Muscle layer of duodenum (tissue), 2 donors: ENCODE measurements around the gene UXS1.

ENCODE experiments used
- H3K27ac ChIP-seq: one replicate; pipeline ENCODE4 v1.7.0; 2013; ENCODE audit warnings: mild to moderate bottlenecking, low read length
- H3K27me3 ChIP-seq: one replicate; pipeline ENCODE4 v1.7.0; 2013; ENCODE audit warnings: low read depth, mild to moderate bottlenecking, control low read depth, low read length
- H3K36me3 ChIP-seq, 2 donors: one replicate each; pipeline ENCODE4 v1.7.0; 2013; ENCODE audit warnings: low read length in 2 of 2, control low read depth in 1 of 2, mild to moderate bottlenecking in 1 of 2; ENCODE audit not compliant: insufficient read depth in 2 of 2, control insufficient read depth in 1 of 2
- H3K4me1 ChIP-seq, 2 donors: one replicate each; pipeline ENCODE4 v1.7.0; 2013; ENCODE audit warnings: low read length in 2 of 2, mild to moderate bottlenecking in 2 of 2, control low read depth in 1 of 2, moderate library complexity in 1 of 2; ENCODE audit not compliant: insufficient read depth in 2 of 2, control insufficient read depth in 1 of 2
- H3K4me3 ChIP-seq, 2 donors: one replicate each; pipeline ENCODE4 v1.7.0; 2013; ENCODE audit warnings: low read length in 2 of 2, low read depth in 1 of 2, mild to moderate bottlenecking in 1 of 2
- H3K9me3 ChIP-seq, 2 donors: one replicate each; pipeline ENCODE4 v1.7.0; 2013; ENCODE audit warnings: low read length in 2 of 2, control low read depth in 1 of 2, mild to moderate bottlenecking in 1 of 2; ENCODE audit not compliant: control insufficient read depth in 1 of 2
- donor health status: healthy.

Gene UXS1

DNA sequence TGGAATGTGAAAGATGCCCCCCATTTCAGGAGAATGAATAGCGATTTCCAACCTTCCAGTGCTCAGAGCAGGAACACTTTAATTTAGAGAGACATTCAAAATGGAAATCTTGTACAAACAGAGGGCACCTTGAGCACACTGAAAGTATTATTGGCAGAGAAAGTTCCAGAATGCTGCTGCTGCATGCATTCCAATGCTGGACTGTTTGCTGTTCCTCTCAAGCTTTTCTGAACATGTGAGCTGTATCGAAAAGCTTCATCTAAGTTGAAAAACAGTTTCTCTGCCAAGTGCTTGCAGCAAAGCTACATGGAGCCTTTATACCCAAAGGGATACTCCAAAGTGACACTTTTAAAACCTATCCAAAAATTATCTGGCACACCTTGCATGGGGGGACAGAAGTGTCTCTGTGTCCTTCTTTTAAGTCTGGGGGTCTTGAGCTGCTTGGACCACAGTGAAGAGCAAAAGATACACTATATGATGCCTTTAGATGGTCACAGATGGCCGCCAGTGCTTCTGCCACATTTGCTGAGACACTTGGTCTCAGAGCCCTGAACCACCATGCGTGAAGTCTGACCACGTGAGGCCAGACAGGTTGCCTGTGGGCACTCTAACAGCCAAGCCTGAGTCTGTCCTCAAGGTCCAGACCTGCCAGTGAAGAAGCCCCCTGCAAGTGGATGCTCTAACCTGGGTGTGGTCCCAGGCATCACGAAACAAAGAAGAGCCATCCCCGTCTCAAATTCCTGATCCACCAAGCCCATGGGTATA lies 18.8 kb downstream of the UXS1 start:
- Histone ChIP-seq H3K27ac (no peak overlapping the region), H3K4me3 (no peak overlapping the region), H3K4me1 (peaks cover 0 to 13% of the 10 kb centered on the region in 2 donors), H3K27me3 (no peaks in the 10 kb centered on the region), H3K9me3 (no peaks in the 10 kb centered on the region), H3K36me3 (no peaks in the 10 kb centered on the region)

DNA sequence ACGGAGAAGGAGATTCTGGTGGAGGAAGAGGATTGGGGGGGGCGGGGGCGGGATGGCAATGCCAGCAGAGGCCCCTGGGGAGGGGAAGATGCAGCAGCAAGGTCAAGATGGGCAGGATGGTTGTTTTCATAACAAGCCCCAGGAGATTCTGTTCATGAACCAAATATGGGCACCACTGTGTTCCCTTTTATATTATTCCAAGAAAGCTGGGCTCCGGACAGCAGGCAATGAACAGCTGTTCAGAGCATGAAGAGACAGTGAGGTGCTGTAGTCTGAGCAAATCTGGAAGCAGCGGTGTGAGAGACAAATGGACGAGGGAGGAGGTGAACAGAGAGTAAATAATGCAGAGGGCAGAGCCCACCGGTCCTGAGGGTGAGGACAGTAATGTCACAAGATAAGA lies 20.0 kb downstream of the UXS1 start:
- Histone ChIP-seq H3K9me3 (no peaks in the 10 kb centered on the region), H3K4me3 (no peak overlapping the region), H3K36me3 (no peaks in the 10 kb centered on the region), H3K27ac (no peak overlapping the region), H3K4me1 (peaks cover 0 to 13% of the 10 kb centered on the region in 2 donors), H3K27me3 (no peaks in the 10 kb centered on the region)

DNA sequence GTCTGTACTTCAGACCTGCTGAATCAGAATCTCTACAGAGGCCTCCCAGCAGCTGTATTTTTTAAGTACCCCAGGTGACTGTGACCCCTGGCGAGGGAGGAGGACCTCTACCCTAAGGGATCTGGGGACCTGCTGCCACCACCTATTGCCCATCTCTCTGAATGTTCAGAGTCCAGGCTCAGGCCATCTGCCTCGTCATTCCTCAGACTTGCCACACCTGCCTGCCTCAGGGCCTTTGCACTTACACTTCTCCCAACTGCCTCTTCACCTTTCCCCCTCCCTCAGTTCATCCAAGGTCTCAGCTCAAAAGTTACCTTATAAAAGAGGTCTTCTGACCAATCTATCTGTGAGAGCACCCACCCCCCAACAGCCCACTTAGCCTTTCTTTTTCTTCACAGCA lies 21.5 kb downstream of the UXS1 start:
- Histone ChIP-seq H3K9me3 (no peaks in the 10 kb centered on the region), H3K27ac (no peak overlapping the region), H3K36me3 (no peaks in the 10 kb centered on the region), H3K4me1 (peaks cover 0 to 13% of the 10 kb centered on the region in 2 donors), H3K27me3 (no peaks in the 10 kb centered on the region), H3K4me3 (no peak overlapping the region)

DNA sequence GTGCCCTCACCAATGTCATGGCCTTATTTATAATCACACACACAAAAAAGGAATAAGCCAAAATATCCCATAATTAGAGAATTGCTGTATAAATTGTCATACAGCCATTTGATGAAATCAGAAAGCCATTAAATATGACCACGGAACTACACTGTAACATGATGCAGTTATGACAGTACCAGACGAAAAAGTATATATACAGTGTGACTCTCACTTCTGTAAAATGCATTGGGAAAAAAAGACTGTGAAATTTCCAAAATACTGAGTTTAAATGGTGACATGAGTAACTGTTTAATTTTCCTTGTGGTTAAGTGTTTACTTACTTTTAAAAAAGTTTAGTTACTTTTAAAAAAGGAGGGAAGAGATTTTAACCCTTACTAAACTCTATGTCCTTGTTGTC lies 25.4 kb downstream of the UXS1 start:
- H3K27ac ChIP-seq: no peak overlapping the region
- no peaks in the 10 kb centered on the region for H3K9me3 ChIP-seq
- peaks cover 0 to 4% of the 10 kb centered on the region in 2 donors for H3K36me3 ChIP-seq
- H3K4me1 ChIP-seq: no peaks in the 10 kb centered on the region
- no peaks in the 10 kb centered on the region for H3K27me3 ChIP-seq
- H3K4me3 ChIP-seq: no peak overlapping the region

DNA sequence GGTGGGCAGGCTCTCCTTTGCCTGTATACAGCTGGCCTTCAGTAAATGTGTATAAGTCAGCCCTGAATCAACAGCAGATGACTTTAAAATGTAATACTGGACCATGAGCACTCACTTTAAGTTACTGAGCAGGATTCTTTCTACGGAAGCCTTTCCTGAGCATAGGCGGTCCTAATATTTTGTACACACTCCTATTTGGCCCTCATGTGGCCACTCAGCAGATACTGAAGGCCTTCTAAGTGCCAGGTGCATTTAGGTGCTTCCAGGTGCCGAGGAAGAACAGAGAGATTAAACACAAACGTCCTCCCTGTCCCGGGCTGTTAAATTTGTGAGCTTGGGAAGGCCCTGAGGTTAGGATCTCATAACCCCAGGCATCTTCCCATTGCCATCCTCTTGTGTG lies 27.0 kb downstream of the UXS1 start:
- H3K27ac ChIP-seq: no peak overlapping the region
- H3K36me3 ChIP-seq: peaks cover 0 to 4% of the 10 kb centered on the region in 2 donors
- no peaks in the 10 kb centered on the region for H3K9me3 ChIP-seq
- no peaks in the 10 kb centered on the region for H3K27me3 ChIP-seq
- no peak overlapping the region for H3K4me3 ChIP-seq
- H3K4me1 ChIP-seq: no peaks in the 10 kb centered on the region

DNA sequence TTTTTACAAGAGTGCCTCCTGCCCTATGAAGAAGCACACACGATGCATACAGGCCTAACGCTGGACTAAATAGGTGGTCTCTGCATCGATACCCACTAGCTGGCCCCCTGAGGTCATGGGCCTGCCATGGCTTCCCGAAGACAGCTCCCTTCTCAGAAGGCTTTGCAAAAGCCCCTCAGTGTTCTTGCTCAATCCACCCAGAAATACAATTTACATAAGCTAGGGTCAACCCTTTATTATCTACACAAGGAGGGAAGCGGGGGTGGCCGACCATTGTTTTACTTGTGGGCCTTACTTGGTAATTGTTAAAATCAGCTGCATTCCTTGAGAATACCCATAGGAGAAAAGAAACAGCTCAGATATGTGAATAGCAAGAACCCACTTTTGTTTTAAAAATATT lies 28.5 kb downstream of the UXS1 start:
- Histone ChIP-seq H3K27ac (no peak overlapping the region), H3K9me3 (no peaks in the 10 kb centered on the region), H3K4me3 (no peak overlapping the region), H3K36me3 (peaks cover 0 to 5% of the 10 kb centered on the region in 2 donors), H3K4me1 (peaks cover 0 to 4% of the 10 kb centered on the region in 2 donors), H3K27me3 (no peaks in the 10 kb centered on the region)

DNA sequence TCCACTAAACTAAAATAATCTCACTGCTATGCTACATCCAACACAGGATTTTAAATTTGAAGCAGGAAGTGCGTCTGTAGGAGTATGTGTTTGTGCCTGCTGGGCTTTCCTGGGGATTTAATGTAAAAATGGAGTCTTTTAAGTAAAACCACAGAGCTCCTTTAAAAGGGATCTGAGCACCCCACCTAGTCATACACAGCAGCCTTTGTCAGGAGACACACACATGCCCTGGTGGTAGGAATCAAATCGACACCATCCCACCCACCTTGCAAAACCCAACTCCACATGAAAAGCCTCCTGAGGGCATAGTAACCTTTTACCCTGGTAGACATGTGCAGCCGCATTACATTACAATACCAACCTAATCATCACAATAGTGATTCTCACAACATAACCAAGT lies 29.1 kb downstream of the UXS1 start:
- no peaks in the 10 kb centered on the region for H3K27me3 ChIP-seq
- no peak overlapping the region for H3K27ac ChIP-seq
- no peak overlapping the region for H3K4me3 ChIP-seq
- H3K4me1 ChIP-seq: peaks cover 0 to 4% of the 10 kb centered on the region in 2 donors
- no peaks in the 10 kb centered on the region for H3K9me3 ChIP-seq
- peaks cover 0 to 10% of the 10 kb centered on the region in 2 donors for H3K36me3 ChIP-seq

DNA sequence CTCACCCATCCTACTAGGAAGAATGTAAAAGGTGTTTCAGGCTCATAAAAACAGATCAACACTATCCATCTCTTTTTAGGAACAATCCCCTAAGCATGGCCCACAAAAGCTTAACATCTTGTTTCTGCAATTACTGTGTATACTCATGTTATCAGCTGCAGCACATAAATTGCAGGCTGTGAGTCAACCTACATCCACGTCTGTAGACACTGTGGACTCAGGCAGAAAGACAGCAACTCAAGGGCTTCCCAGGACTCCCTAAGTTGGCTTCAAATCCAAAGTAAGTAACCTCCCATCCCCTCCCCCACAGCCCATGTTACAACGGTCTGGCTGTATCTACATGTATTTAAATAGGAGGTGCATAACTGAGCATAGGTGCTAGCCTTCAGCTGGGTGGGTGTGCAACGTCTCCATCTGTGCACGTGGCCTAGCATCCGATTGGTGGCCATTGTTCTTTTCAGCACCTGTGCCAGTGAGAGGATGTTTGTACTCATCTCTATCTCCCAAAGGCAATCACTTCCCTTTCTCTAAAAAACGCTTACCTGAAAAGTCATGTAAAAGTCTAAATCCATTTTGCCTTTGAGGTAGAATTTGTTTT lies 30.1 kb downstream of the UXS1 start:
- no peaks in the 10 kb centered on the region for H3K9me3 ChIP-seq
- H3K27me3 ChIP-seq: no peaks in the 10 kb centered on the region
- no peak overlapping the region for H3K27ac ChIP-seq
- H3K36me3 ChIP-seq: peaks cover 0 to 16% of the 10 kb centered on the region in 2 donors
- no peak overlapping the region for H3K4me3 ChIP-seq
- H3K4me1 ChIP-seq: peaks cover 0 to 4% of the 10 kb centered on the region in 2 donors

DNA sequence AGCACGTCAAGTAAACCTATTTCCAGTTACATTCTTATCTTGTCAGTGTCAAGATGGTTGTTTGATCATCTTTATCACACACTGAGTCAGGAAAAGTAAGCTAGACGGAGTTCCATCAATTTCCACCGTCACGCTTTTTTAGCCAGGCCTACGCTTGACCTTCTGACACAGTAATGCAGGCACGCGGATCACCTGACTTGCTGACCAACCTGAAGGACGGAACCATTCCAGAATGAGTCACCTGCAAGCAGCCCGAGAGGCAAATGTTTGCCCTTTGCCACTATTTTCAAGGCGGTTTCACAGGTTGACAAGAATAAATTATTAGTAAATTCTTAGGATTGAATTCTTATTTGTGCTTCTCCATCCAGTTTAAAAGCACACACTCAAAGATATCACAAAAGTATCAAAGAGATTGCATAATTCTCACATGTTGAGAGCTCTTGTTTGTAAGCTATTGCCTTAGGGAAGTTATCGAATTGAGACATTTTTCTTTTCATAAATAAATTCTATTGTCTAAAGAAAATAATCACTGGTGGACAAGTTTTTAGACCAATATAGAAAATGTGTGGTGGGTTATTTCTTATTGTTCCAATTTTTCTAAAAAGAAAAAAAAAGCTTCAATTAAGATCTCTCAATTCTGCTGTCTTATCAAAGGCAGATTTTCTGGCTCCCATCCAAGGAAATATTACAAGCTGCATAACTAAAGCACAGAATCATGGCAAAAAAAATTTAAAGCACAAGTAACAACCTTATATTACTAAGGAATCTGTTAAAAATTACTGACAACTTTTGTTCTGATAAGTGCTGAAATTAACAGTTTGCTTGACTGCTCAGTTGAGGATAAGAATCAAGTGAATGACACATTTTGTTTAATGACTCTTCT lies 31.9 kb downstream of the UXS1 start:
- H3K27ac ChIP-seq: no peak overlapping the region

DNA sequence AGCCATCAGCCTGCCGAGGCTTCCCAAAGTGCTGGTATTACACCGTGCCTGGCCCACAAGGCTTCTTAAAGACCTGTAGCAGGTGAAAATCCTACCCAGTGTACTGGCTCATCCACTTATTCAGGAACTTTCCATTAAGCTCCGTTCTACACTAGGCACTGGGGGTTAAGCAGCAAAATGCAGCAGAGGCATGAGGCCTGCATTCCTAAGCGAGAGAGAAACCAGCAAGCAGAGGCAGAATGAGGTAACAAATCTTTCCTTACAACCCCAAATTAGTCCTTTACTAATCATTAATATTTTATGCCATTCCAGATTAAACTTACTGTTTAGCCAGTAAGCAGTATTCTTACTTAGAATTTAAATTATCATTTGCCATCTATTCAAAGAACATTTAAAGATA lies 32.8 kb downstream of the UXS1 start:
- no peaks in the 10 kb centered on the region for H3K27me3 ChIP-seq
- H3K4me3 ChIP-seq: no peak overlapping the region
- H3K4me1 ChIP-seq: peaks cover 0 to 4% of the 10 kb centered on the region in 2 donors
- H3K27ac ChIP-seq: peak overlapping the region; percentile 15
- H3K9me3 ChIP-seq: no peaks in the 10 kb centered on the region
- H3K36me3 ChIP-seq: peaks cover 0 to 28% of the 10 kb centered on the region in 2 donors

More for the DNA sequence above, 31.9 kb downstream of the UXS1 start:
- Histone ChIP-seq H3K36me3 (peaks cover 0 to 25% of the 10 kb centered on the region in 2 donors), H3K9me3 (no peaks in the 10 kb centered on the region), H3K4me1 (peaks cover 0 to 4% of the 10 kb centered on the region in 2 donors), H3K27me3 (no peaks in the 10 kb centered on the region), H3K4me3 (no peak overlapping the region)

DNA sequence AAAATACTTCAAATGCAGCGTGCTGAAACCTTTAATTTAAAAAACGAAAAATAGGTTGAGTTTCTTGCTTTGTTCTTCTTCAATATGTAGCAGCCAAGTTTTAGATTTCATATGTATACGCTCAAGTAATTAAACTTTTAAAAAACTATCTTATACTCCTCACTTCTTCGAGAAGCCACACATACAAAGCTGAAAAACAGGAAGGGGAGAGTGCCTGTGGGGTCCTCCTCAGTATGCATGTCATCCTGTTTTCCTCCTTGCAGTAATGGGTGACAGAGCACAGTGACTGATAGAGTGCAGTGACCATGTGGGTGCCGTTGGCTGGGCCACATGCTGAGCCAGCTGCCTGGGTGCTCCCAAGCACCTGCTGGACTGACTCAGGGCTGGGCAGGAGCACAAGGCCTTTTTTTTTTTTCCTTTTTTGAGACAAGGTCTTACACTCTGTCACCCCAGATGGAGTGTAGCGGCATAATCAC lies 33.3 kb downstream of the UXS1 start:
- Histone ChIP-seq H3K27me3 (no peaks in the 10 kb centered on the region), H3K4me1 (peaks cover 0 to 4% of the 10 kb centered on the region in 2 donors), H3K4me3 (no peak overlapping the region), H3K36me3 (peaks cover 0 to 28% of the 10 kb centered on the region in 2 donors), H3K9me3 (no peaks in the 10 kb centered on the region), H3K27ac (no peak overlapping the region)
